NOMO-1 (cell line): ENCODE results near the gene CPED1.
"Not testable (repeated sequence)": the region's sequence is repeated elsewhere in the genome, so short reads cannot be mapped to it uniquely, and the experiment has no call there.

ENCODE experiments used
- DNase-seq, 2 experiments: peaks; one replicate each; lab custom pipeline; 2025; ENCODE audit not compliant: unreplicated experiment in 2 of 2; lab: John Stamatoyannopoulos, UW

Gene CPED1

GRCh38 chr7:121205777-121206176 lies 217.3 kb downstream of the CPED1 start:
- no peak for DNase-seq

- DNase-seq, result no peak
These were observed 222.7 kb downstream of the CPED1 start for GRCh38 chr7:121211253-121211652.

- no peak for DNase-seq
These were observed 223.5 kb downstream of the CPED1 start for GRCh38 chr7:121212036-121212435.

- no peak for DNase-seq
These were observed 226.1 kb downstream of the CPED1 start for GRCh38 chr7:121214657-121215056.

- DNase-seq, result no peak
These were observed 230.5 kb downstream of the CPED1 start for GRCh38 chr7:121219026-121219425.

- not testable (repeated sequence) for DNase-seq
These were observed 232.6 kb downstream of the CPED1 start for GRCh38 chr7:121221108-121221507.

- DNase-seq, result no peak
These were observed 240.3 kb downstream of the CPED1 start for GRCh38 chr7:121228779-121229178.

GRCh38 chr7:121235201-121235600 lies 246.7 kb downstream of the CPED1 start:
- no peak for DNase-seq

- no peak for DNase-seq
These were observed 249.1 kb downstream of the CPED1 start for GRCh38 chr7:121237601-121238000.

- DNase-seq, result no peak
These were observed 255.8 kb downstream of the CPED1 start for GRCh38 chr7:121244120-121244870.

- not testable (repeated sequence) for DNase-seq
These were observed 262.9 kb downstream of the CPED1 start for GRCh38 chr7:121251367-121251766.

- not testable (repeated sequence) for DNase-seq
These were observed 264.2 kb downstream of the CPED1 start for GRCh38 chr7:121252523-121253235.

- no peak for DNase-seq
These were observed 271.3 kb downstream of the CPED1 start for GRCh38 chr7:121259826-121260225.

- DNase-seq, result no peak
These were observed 272.8 kb downstream of the CPED1 start for GRCh38 chr7:121261207-121261884.

GRCh38 chr7:121262221-121262620 lies 273.7 kb downstream of the CPED1 start:
- DNase-seq, result no peak

- DNase-seq, result no peak
These were observed 274.5 kb downstream of the CPED1 start for GRCh38 chr7:121262969-121263368.

GRCh38 chr7:121266307-121266894 lies 277.9 kb downstream of the CPED1 start:
- no peak for DNase-seq

GRCh38 chr7:121267612-121268011 lies 279.1 kb downstream of the CPED1 start:
- DNase-seq, result no peak

GRCh38 chr7:121269798-121270197 lies 281.3 kb downstream of the CPED1 start:
- no peak for DNase-seq

- no peak for DNase-seq
These were observed 282.6 kb downstream of the CPED1 start for GRCh38 chr7:121271098-121271497.

- no peak for DNase-seq
These were observed 283.4 kb downstream of the CPED1 start for GRCh38 chr7:121271916-121272315.
